ENCODE results near the gene TTC6.

The TTC6 gene

GRCh38 chr14:37602605-37603453 is 7.4 kb downstream of the TTC6 start:
- no peak overlapping the region for H3K4me3 ChIP-seq (ENCODE audit: low read depth, low read length)
- no peak for DNase-seq (ENCODE audit: low read depth)
- no peak for TF ChIP-seq CTCF (IDR thresholded peaks at IDR 0.05; ENCODE audit: control insufficient read depth, extremely low read depth, insufficient read depth)

- no peak for TF ChIP-seq CTCF (IDR thresholded peaks at IDR 0.05; ENCODE audit: control insufficient read depth, extremely low read depth, insufficient read depth)
- no peak for DNase-seq (ENCODE audit: low read depth)
- H3K4me3 ChIP-seq (ENCODE audit: low read depth, low read length) = no peak overlapping the region
These were observed 8.3 kb downstream of the TTC6 start for GRCh38 chr14:37603688-37604251.

GRCh38 chr14:37606678-37607077 is 11.2 kb downstream of the TTC6 start:
- no peak for TF ChIP-seq CTCF (IDR thresholded peaks at IDR 0.05; ENCODE audit: control insufficient read depth, extremely low read depth, insufficient read depth)
- H3K4me3 ChIP-seq (ENCODE audit: low read depth, low read length) = no peak overlapping the region
- no peak for DNase-seq (ENCODE audit: low read depth)

GRCh38 chr14:37608649-37609048 is 13.2 kb downstream of the TTC6 start:
- no peak for DNase-seq (ENCODE audit: low read depth)
- no peak for TF ChIP-seq CTCF (IDR thresholded peaks at IDR 0.05; ENCODE audit: control insufficient read depth, extremely low read depth, insufficient read depth)
- H3K4me3 ChIP-seq (ENCODE audit: low read depth, low read length) = no peak overlapping the region

GRCh38 chr14:37610945-37611523 is 15.6 kb downstream of the TTC6 start:
- TF ChIP-seq CTCF (IDR thresholded peaks at IDR 0.05; ENCODE audit: control insufficient read depth, extremely low read depth, insufficient read depth) = no peak
- no peak overlapping the region for H3K4me3 ChIP-seq (ENCODE audit: low read depth, low read length)
- no peak for DNase-seq (ENCODE audit: low read depth)

- no peak overlapping the region for H3K4me3 ChIP-seq (ENCODE audit: low read depth, low read length)
- DNase-seq (ENCODE audit: low read depth) = no peak
- TF ChIP-seq CTCF (IDR thresholded peaks at IDR 0.05; ENCODE audit: control insufficient read depth, extremely low read depth, insufficient read depth) = no peak
These were observed 20.3 kb downstream of the TTC6 start for GRCh38 chr14:37615582-37616289.
